Mesenchymal stem cell (in vitro differentiated cells and primary cell): ENCODE data around the gene HLA-DRB5.

Experiments used
- DNase-seq: peaks from one replicate; pipeline ENCODE4 v3.0.0-alpha.2; 2013
- H2AFZ ChIP-seq: one replicate; pipeline ENCODE4 v1.6.1; 2013; ENCODE audit warnings: low read depth, mild to moderate bottlenecking, control low read depth, inconsistent platforms, low read length, moderate library complexity
- H2AK5ac ChIP-seq: 2 replicates; pipeline ENCODE4 v1.6.1; 2013; ENCODE audit warnings: low read length, moderate library complexity, mild to moderate bottlenecking, inconsistent platforms; ENCODE audit not compliant: severe bottlenecking
- H2BK120ac ChIP-seq: one replicate; pipeline ENCODE4 v1.6.1; 2013; ENCODE audit warnings: low read depth, mild to moderate bottlenecking, inconsistent platforms, low read length, moderate library complexity
- H2BK12ac ChIP-seq, 2 experiments: one replicate each; pipeline ENCODE4 v1.6.1; 2013; ENCODE audit warnings: inconsistent platforms in 2 of 2, low read length in 2 of 2, mild to moderate bottlenecking in 2 of 2, moderate library complexity in 2 of 2, control low read depth in 1 of 2
- H2BK15ac ChIP-seq: one replicate; pipeline ENCODE4 v1.6.1; 2013; ENCODE audit warnings: mild to moderate bottlenecking, low read depth, inconsistent platforms; ENCODE audit not compliant: poor library complexity, severe bottlenecking
- H2BK5ac ChIP-seq: 2 replicates; pipeline ENCODE4 v1.6.1; 2013; ENCODE audit warnings: low read depth, mild to moderate bottlenecking, low read length, control low read depth, inconsistent platforms; ENCODE audit not compliant: poor library complexity, severe bottlenecking
- H3K14ac ChIP-seq, 2 experiments: one replicate each; pipeline ENCODE4 v1.6.1; 2013; ENCODE audit warnings: inconsistent platforms in 2 of 2, low read length in 2 of 2, control low read depth in 1 of 2, mild to moderate bottlenecking in 1 of 2, moderate library complexity in 1 of 2
- H3K18ac ChIP-seq, 2 experiments: one replicate each; pipeline ENCODE4 v1.6.1; 2013; ENCODE audit warnings: inconsistent platforms in 2 of 2, low read length in 2 of 2, control low read depth in 1 of 2, low read depth in 1 of 2, mild to moderate bottlenecking in 1 of 2
- H3K23ac ChIP-seq, 2 experiments: one replicate each; pipeline ENCODE4 v1.6.1; 2013; ENCODE audit warnings: inconsistent platforms in 2 of 2, low read length in 2 of 2, mild to moderate bottlenecking in 2 of 2, moderate library complexity in 2 of 2, control low read depth in 1 of 2
- H3K27ac ChIP-seq: 2 replicates; pipeline ENCODE4 v1.5.1; 2013; ENCODE audit warnings: mild to moderate bottlenecking, moderate library complexity, low read length, control low read depth, inconsistent platforms; ENCODE audit not compliant: poor library complexity, severe bottlenecking
- H3K27me3 ChIP-seq, 2 experiments: 2 replicates each; pipeline versions ENCODE4 v1.6.1 to v1.7.0; 2013; ENCODE audit warnings: low read length in 2 of 2, mild to moderate bottlenecking in 2 of 2, moderate library complexity in 2 of 2, control low read depth in 1 of 2, inconsistent platforms in 1 of 2; ENCODE audit not compliant: control insufficient read depth in 1 of 2, insufficient read depth in 1 of 2
- H3K36me3 ChIP-seq, 2 experiments: 2 replicates each; pipeline versions ENCODE4 v1.6.1 to v1.7.0; 2013; ENCODE audit warnings: low read length in 2 of 2, control low read depth in 1 of 2, inconsistent platforms in 1 of 2, low read depth in 1 of 2, mild to moderate bottlenecking in 1 of 2; ENCODE audit not compliant: insufficient read depth in 2 of 2, control insufficient read depth in 1 of 2
- H3K4ac ChIP-seq, 2 experiments: one replicate each; pipeline ENCODE4 v1.6.1; 2013; ENCODE audit warnings: inconsistent platforms in 2 of 2, low read length in 2 of 2, mild to moderate bottlenecking in 2 of 2, moderate library complexity in 2 of 2, control low read depth in 1 of 2, low read depth in 1 of 2
- H3K4me1 ChIP-seq: 2 replicates; pipeline ENCODE4 v1.6.1; 2013; ENCODE audit warnings: low read depth, low read length, control low read depth; ENCODE audit not compliant: control insufficient read depth, insufficient read depth
- H3K4me2 ChIP-seq: 2 replicates; pipeline ENCODE4 v1.6.1; 2013; ENCODE audit warnings: low read length, mild to moderate bottlenecking, inconsistent platforms; ENCODE audit not compliant: poor library complexity, severe bottlenecking
- H3K4me3 ChIP-seq, 2 experiments: 2 replicates each; pipeline versions ENCODE4 v1.5.1 to v1.7.0; 2013; ENCODE audit warnings: low read length in 2 of 2, mild to moderate bottlenecking in 2 of 2, control low read depth in 1 of 2, low read depth in 1 of 2; ENCODE audit not compliant: insufficient read depth in 1 of 2
- H3K79me1 ChIP-seq: replicated peaks from 2 replicates; pipeline ENCODE4 v1.6.1; 2013; ENCODE audit warnings: mild to moderate bottlenecking, control low read depth, low read length, inconsistent platforms; ENCODE audit not compliant: poor library complexity, severe bottlenecking
- H3K9ac ChIP-seq: 2 replicates; pipeline ENCODE4 v1.7.0; 2013; ENCODE audit warnings: mild to moderate bottlenecking, low read length, moderate library complexity
- H3K9me3 ChIP-seq: 2 replicates; pipeline ENCODE4 v1.7.0; 2013; ENCODE audit warnings: mild to moderate bottlenecking, low read length; ENCODE audit not compliant: control insufficient read depth
- H4K8ac ChIP-seq: one replicate; pipeline ENCODE4 v1.6.1; 2013; ENCODE audit warnings: inconsistent platforms, mild to moderate bottlenecking, low read length, moderate library complexity
- H4K91ac ChIP-seq: one replicate; pipeline ENCODE4 v1.6.1; 2013; ENCODE audit warnings: mild to moderate bottlenecking, low read length, inconsistent platforms
- WGBS: methylation state at CpG from one replicate; pipeline ENCODE4 v1.1.7; 2013; ENCODE audit warnings: mixed read lengths; 5-methylcytosine and 5-hydroxymethylcytosine counted together

The HLA-DRB5 gene

DNA sequence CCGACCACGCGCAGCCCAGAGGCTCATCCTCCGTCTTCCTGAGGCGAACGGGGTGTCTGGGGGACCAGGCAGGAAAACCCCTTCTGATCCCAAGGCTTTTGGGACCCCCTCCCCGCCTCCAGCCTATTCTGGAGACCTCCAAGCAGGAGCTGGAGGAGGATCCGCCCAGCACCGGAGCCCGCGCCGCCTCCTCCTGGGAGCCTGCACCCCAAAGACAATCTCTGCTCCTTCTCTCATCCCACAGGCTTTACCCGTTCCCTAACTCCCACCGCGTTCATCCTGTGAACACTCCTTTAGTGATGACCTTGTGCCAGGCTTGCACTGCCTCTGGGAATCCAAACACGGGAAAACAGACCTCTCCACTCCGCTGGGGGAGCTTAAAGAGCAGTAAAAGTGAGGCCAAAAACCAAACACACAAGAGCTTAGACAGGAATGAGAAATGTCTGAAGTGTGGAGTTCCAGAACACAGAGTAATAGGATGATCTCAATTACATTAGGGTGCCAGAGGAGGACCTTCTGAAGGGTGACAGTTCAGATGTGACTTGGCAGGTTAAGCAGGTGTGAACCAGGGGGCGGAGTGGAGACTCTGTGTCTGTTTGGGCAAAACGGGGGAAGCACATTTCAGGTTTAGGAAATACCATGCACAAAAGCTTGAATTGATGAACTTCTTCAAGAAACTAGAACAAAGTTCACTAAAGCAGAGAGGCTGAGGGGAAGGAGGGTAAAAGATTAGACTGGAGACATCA lies 7.6 kb downstream of the HLA-DRB5 start:
- Histone ChIP-seq H2BK12ac (no peak overlapping the region), H4K91ac (no peak overlapping the region), H3K4me1 (no peaks in the 10 kb centered on the region), H3K4ac (no peak overlapping the region), H2BK120ac (no peak overlapping the region), H3K36me3 (no peaks in the 10 kb centered on the region), H3K18ac (no peak overlapping the region), H3K4me3 (peak overlapping the region in 1 of 2 experiments; percentile 72), H3K4me2 (no peak overlapping the region), H2BK5ac (no peak overlapping the region), H3K23ac (no peak overlapping the region), H3K9me3 (no peaks in the 10 kb centered on the region), H4K8ac (no peak overlapping the region), H3K27ac (no peak overlapping the region), H3K14ac (no peak overlapping the region), H2AK5ac (no peak overlapping the region), H3K27me3 (no peaks in the 10 kb centered on the region), H2BK15ac (no peak overlapping the region), H3K9ac (no peak overlapping the region), H2AFZ (no peak overlapping the region), H3K79me1 (no peaks in the 10 kb centered on the region)
- WGBS: 0% methylated on average over 1 of the region's 19 CpGs
- no peak for DNase-seq

DNA sequence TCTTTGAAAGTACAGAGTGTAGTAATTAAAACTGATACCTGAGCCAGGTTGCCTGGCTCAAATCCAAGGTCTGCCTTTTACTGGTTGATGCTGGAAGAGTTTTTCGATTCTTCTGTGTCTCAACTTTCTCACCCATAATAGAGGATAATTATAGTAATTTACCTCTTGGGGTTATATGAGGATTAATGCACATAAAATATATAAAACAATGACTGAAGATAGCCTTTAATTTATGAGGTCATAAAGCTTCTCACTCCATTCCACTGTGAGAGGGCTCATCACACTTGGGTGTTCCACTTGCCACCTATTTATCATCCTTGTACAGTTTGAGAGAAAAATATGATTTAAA lies 10.2 kb downstream of the HLA-DRB5 start:
- Histone ChIP-seq H2BK12ac (no peak overlapping the region), H3K9ac (no peak overlapping the region), H3K4ac (no peak overlapping the region), H2BK15ac (no peak overlapping the region), H3K4me3 (no peak overlapping the region), H2AK5ac (no peak overlapping the region), H3K27ac (no peak overlapping the region), H4K8ac (no peak overlapping the region), H3K36me3 (no peaks in the 10 kb centered on the region), H3K79me1 (no peaks in the 10 kb centered on the region), H4K91ac (no peak overlapping the region), H3K9me3 (no peaks in the 10 kb centered on the region), H3K14ac (no peak overlapping the region), H3K4me1 (no peaks in the 10 kb centered on the region), H3K27me3 (no peaks in the 10 kb centered on the region), H2AFZ (no peak overlapping the region), H3K4me2 (no peak overlapping the region), H3K18ac (no peak overlapping the region), H2BK5ac (no peak overlapping the region), H3K23ac (no peak overlapping the region), H2BK120ac (no peak overlapping the region)
- DNase-seq: no peak
- no CpG with 5 or more reads among the region's 1 CpG for WGBS

DNA sequence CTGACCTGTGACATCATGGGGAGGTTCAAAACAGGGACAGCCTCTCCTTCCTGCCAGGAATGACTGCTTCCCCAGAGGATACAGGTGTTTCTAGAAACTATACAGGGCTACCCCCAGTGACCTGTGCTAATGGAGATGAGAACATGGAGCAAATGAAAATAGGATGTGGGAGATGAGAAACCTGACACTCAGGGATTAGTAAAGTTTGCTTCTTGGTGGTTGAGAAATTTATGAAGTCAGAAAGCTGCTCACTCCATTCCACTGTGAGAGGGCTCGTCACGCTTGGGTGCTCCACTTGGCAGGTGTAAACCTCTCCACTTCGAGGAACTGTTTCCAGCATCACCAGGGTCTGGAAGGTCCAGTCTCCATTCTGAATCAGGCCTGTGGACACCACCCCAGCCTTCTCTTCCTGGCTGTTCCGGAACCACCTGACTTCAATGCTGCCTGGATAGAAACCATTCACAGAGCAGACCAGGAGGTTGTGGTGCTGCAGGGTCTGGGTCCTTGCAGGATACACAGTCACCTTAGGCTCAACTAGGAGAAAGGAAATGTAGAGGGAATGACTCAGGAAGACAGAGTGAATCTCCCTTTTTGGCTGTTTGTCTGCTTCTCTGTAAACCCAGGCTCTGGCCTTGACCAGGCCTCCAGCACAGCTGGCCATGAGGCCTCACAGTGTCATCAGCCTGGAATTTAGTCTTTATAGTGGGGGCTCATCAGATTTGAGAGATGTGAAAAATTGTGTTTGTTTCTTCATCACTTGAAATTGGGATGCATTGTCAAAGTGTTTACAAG lies 10.8 kb downstream of the HLA-DRB5 start:
- no peak overlapping the region for H3K23ac ChIP-seq
- WGBS: 75% methylated on average over 3 of the region's 4 CpGs
- H3K4me3 ChIP-seq: no peak overlapping the region
- no peak overlapping the region for H3K4ac ChIP-seq
- H3K27me3 ChIP-seq: no peaks in the 10 kb centered on the region
- no peak overlapping the region for H2BK120ac ChIP-seq
- H2AK5ac ChIP-seq: no peak overlapping the region
- H4K8ac ChIP-seq: no peak overlapping the region
- no peak overlapping the region for H2BK5ac ChIP-seq
- H3K79me1 ChIP-seq: no peaks in the 10 kb centered on the region
- no peak overlapping the region for H2BK15ac ChIP-seq
- H3K4me2 ChIP-seq: no peak overlapping the region
- no peak overlapping the region for H3K14ac ChIP-seq
- H4K91ac ChIP-seq: no peak overlapping the region
- H3K36me3 ChIP-seq: no peaks in the 10 kb centered on the region
- no peaks in the 10 kb centered on the region for H3K4me1 ChIP-seq
- H2AFZ ChIP-seq: no peak overlapping the region
- no peak overlapping the region for H3K27ac ChIP-seq
- H3K18ac ChIP-seq: no peak overlapping the region
- DNase-seq: no peak
- no peaks in the 10 kb centered on the region for H3K9me3 ChIP-seq
- H2BK12ac ChIP-seq: no peak overlapping the region
- no peak overlapping the region for H3K9ac ChIP-seq

DNA sequence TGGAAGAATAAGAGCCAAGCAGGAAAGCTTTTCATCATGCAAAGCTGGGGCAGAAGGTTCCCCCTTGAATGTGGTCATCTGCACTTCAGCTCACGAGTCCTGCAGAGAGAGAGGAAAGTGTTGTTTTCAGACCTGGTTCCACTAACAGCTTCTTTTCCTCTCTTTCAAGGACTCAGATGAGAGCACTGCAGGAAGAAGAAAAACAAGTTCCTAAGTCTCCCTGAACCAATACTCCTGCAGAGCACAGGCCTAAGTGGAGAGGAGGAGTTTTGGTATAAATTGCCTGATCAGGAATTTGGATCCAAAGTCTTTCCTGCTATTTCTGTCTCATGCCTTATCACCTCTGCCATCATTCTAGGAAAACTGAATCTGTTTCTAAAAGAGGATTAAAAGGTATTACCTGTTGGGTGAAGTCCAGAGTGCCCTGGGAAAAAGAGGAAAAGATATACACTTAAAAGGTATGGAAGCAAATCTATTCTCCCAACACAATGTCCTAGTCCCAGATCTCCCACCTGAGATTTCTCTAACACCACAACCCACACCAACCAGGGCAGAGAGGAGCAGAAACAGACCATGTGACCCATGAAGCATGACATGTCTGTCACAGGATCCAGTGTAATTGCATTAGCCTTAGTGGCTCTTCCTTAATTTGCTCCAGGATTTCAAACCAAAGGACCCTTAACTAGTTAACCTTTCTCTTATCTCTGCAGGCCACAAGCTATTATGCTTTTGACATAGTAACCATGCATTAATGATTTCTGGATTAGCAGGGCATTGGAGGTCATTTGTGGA lies 12.2 kb downstream of the HLA-DRB5 start:
- Histone ChIP-seq H3K4me2 (no peak overlapping the region), H2BK15ac (no peak overlapping the region), H3K14ac (no peak overlapping the region), H2BK120ac (no peak overlapping the region), H4K8ac (no peak overlapping the region), H2AK5ac (no peak overlapping the region), H3K18ac (no peak overlapping the region), H3K4me3 (no peak overlapping the region), H3K4ac (no peak overlapping the region), H3K79me1 (no peaks in the 10 kb centered on the region), H3K4me1 (no peaks in the 10 kb centered on the region), H3K36me3 (no peaks in the 10 kb centered on the region), H4K91ac (no peak overlapping the region), H3K9me3 (no peaks in the 10 kb centered on the region), H2AFZ (no peak overlapping the region), H2BK12ac (no peak overlapping the region), H3K9ac (no peak overlapping the region), H3K23ac (no peak overlapping the region), H2BK5ac (no peak overlapping the region), H3K27ac (no peak overlapping the region), H3K27me3 (no peaks in the 10 kb centered on the region)
- no peak for DNase-seq
- WGBS: no CpG with 5 or more reads among the region's 1 CpG
